ENCODE measurements around the gene BHLHE41.

BHLHE41 gene

GRCh38 chr12:26113853-26114719 lies 10.8 kb downstream of the BHLHE41 start:
- peak overlapping the region; percentile 93 for H3K9ac ChIP-seq (ENCODE audit: low read length)
- WGBS, result 1% methylated on average over 42 of the region's 72 CpGs
- DNase-seq, result peak; percentile 94
- H2AFZ ChIP-seq (ENCODE audit: low read depth, low read length), result peak overlapping the region; percentile 86
- no peak overlapping the region for H3K14ac ChIP-seq (ENCODE audit: low read length in 2 of 2)
- H3K4me1 ChIP-seq (ENCODE audit: control insufficient read depth, insufficient read depth, low read depth, low read length), result peaks cover 6% of the 10 kb centered on the region
- H3K4me3 ChIP-seq (ENCODE audit: insufficient read depth in 1 of 2, low read depth in 1 of 2, low read length in 2 of 2), result peak overlapping the region; percentile 59 to 77
- H3K4ac ChIP-seq (ENCODE audit: low read depth in 1 of 2, low read length in 2 of 2), result peak overlapping the region; percentile 54 to 79
- H2BK15ac ChIP-seq (ENCODE audit: low read depth, poor library complexity, severe bottlenecking), result peak overlapping the region; percentile 97
- H3K4me2 ChIP-seq (ENCODE audit: low read length, poor library complexity, severe bottlenecking), result peak overlapping the region; percentile 94
- H2BK12ac ChIP-seq (ENCODE audit: low read length in 2 of 2), result peak overlapping the region; percentile 78 to 94
- H3K36me3 ChIP-seq (ENCODE audit: control insufficient read depth in 1 of 2, insufficient read depth in 2 of 2, low read depth in 1 of 2, low read length in 2 of 2), result no peaks in the 10 kb centered on the region
- H4K8ac ChIP-seq (ENCODE audit: low read length), result peak overlapping the region; percentile 52
- H3K9me3 ChIP-seq (ENCODE audit: control insufficient read depth, low read length), result no peaks in the 10 kb centered on the region
- H2BK5ac ChIP-seq (ENCODE audit: low read depth, low read length, poor library complexity, severe bottlenecking), result peak overlapping the region; percentile 63
- H3K18ac ChIP-seq (ENCODE audit: low read depth in 1 of 2, low read length in 2 of 2), result peak overlapping the region; percentile 82 to 95
- peak overlapping the region; percentile 86 for H2BK120ac ChIP-seq (ENCODE audit: low read depth, low read length)
- peak overlapping the region in 1 of 2 experiments; percentile 83 for H3K23ac ChIP-seq (ENCODE audit: low read length in 2 of 2)
- no peak overlapping the region for H2AK5ac ChIP-seq (ENCODE audit: low read length, severe bottlenecking)
- no peaks in the 10 kb centered on the region for H3K27me3 ChIP-seq (ENCODE audit: control insufficient read depth in 1 of 2, insufficient read depth in 1 of 2, low read length in 2 of 2)
- peaks cover 1% of the 10 kb centered on the region for H3K79me1 ChIP-seq (replicated peaks; ENCODE audit: low read length, poor library complexity, severe bottlenecking)
- H3K27ac ChIP-seq (ENCODE audit: low read length, poor library complexity, severe bottlenecking), result peak overlapping the region; percentile 81
- H4K91ac ChIP-seq (ENCODE audit: low read length), result peak overlapping the region; percentile 25

GRCh38 chr12:26113181-26113654 lies 11.6 kb downstream of the BHLHE41 start:
- no peak overlapping the region for H2BK5ac ChIP-seq (ENCODE audit: low read depth, low read length, poor library complexity, severe bottlenecking)
- WGBS, result 4% methylated on average over 6 of the region's 6 CpGs
- H3K9me3 ChIP-seq (ENCODE audit: control insufficient read depth, low read length), result no peaks in the 10 kb centered on the region
- peaks cover 1% of the 10 kb centered on the region for H3K79me1 ChIP-seq (replicated peaks; ENCODE audit: low read length, poor library complexity, severe bottlenecking)
- no peak overlapping the region for H2BK15ac ChIP-seq (ENCODE audit: low read depth, poor library complexity, severe bottlenecking)
- peak overlapping the region in 1 of 2 experiments; percentile 74 for H3K4me3 ChIP-seq (ENCODE audit: insufficient read depth in 1 of 2, low read depth in 1 of 2, low read length in 2 of 2)
- no peak overlapping the region for H2AFZ ChIP-seq (ENCODE audit: low read depth, low read length)
- H2BK120ac ChIP-seq (ENCODE audit: low read depth, low read length), result no peak overlapping the region
- H2BK12ac ChIP-seq (ENCODE audit: low read length in 2 of 2), result peak overlapping the region in 1 of 2 experiments; percentile 10
- peak; percentile 35 for DNase-seq
- H3K4ac ChIP-seq (ENCODE audit: low read depth in 1 of 2, low read length in 2 of 2), result no peak overlapping the region
- no peak overlapping the region for H4K8ac ChIP-seq (ENCODE audit: low read length)
- H3K23ac ChIP-seq (ENCODE audit: low read length in 2 of 2), result no peak overlapping the region
- H4K91ac ChIP-seq (ENCODE audit: low read length), result no peak overlapping the region
- peak overlapping the region; percentile 55 for H3K4me2 ChIP-seq (ENCODE audit: low read length, poor library complexity, severe bottlenecking)
- H3K27me3 ChIP-seq (ENCODE audit: control insufficient read depth in 1 of 2, insufficient read depth in 1 of 2, low read length in 2 of 2), result no peaks in the 10 kb centered on the region
- H3K36me3 ChIP-seq (ENCODE audit: control insufficient read depth in 1 of 2, insufficient read depth in 2 of 2, low read depth in 1 of 2, low read length in 2 of 2), result no peaks in the 10 kb centered on the region
- H3K9ac ChIP-seq (ENCODE audit: low read length), result peak overlapping the region; percentile 93
- no peak overlapping the region for H3K14ac ChIP-seq (ENCODE audit: low read length in 2 of 2)
- H3K18ac ChIP-seq (ENCODE audit: low read depth in 1 of 2, low read length in 2 of 2), result no peak overlapping the region
- peaks cover 6% of the 10 kb centered on the region for H3K4me1 ChIP-seq (ENCODE audit: control insufficient read depth, insufficient read depth, low read depth, low read length)
- H2AK5ac ChIP-seq (ENCODE audit: low read length, severe bottlenecking), result no peak overlapping the region
- H3K27ac ChIP-seq (ENCODE audit: low read length, poor library complexity, severe bottlenecking), result no peak overlapping the region

- H3K4ac ChIP-seq (ENCODE audit: low read depth in 1 of 2, low read length in 2 of 2), result no peak overlapping the region
- no peak overlapping the region for H2AK5ac ChIP-seq (ENCODE audit: low read length, severe bottlenecking)
- no peaks in the 10 kb centered on the region for H3K9me3 ChIP-seq (ENCODE audit: control insufficient read depth, low read length)
- no peak overlapping the region for H3K18ac ChIP-seq (ENCODE audit: low read depth in 1 of 2, low read length in 2 of 2)
- H3K4me1 ChIP-seq (ENCODE audit: control insufficient read depth, insufficient read depth, low read depth, low read length), result peaks cover 6% of the 10 kb centered on the region
- no peaks in the 10 kb centered on the region for H3K27me3 ChIP-seq (ENCODE audit: control insufficient read depth in 1 of 2, insufficient read depth in 1 of 2, low read length in 2 of 2)
- H2BK120ac ChIP-seq (ENCODE audit: low read depth, low read length), result no peak overlapping the region
- peak overlapping the region; percentile 55 for H3K4me2 ChIP-seq (ENCODE audit: low read length, poor library complexity, severe bottlenecking)
- peak overlapping the region; percentile 10 for H3K27ac ChIP-seq (ENCODE audit: low read length, poor library complexity, severe bottlenecking)
- no peak overlapping the region for H2BK5ac ChIP-seq (ENCODE audit: low read depth, low read length, poor library complexity, severe bottlenecking)
- no peak overlapping the region for H3K4me3 ChIP-seq (ENCODE audit: insufficient read depth in 1 of 2, low read depth in 1 of 2, low read length in 2 of 2)
- H2BK12ac ChIP-seq (ENCODE audit: low read length in 2 of 2), result no peak overlapping the region
- H4K91ac ChIP-seq (ENCODE audit: low read length), result no peak overlapping the region
- H3K23ac ChIP-seq (ENCODE audit: low read length in 2 of 2), result no peak overlapping the region
- H3K79me1 ChIP-seq (replicated peaks; ENCODE audit: low read length, poor library complexity, severe bottlenecking), result peaks cover 1% of the 10 kb centered on the region
- WGBS, result 15% methylated on average over 6 of the region's 8 CpGs
- H3K9ac ChIP-seq (ENCODE audit: low read length), result no peak overlapping the region
- peak; percentile 67 for DNase-seq
- H4K8ac ChIP-seq (ENCODE audit: low read length), result no peak overlapping the region
- no peaks in the 10 kb centered on the region for H3K36me3 ChIP-seq (ENCODE audit: control insufficient read depth in 1 of 2, insufficient read depth in 2 of 2, low read depth in 1 of 2, low read length in 2 of 2)
- no peak overlapping the region for H2BK15ac ChIP-seq (ENCODE audit: low read depth, poor library complexity, severe bottlenecking)
- H2AFZ ChIP-seq (ENCODE audit: low read depth, low read length), result no peak overlapping the region
- H3K14ac ChIP-seq (ENCODE audit: low read length in 2 of 2), result no peak overlapping the region
These were observed 12.1 kb downstream of the BHLHE41 start for GRCh38 chr12:26112703-26113147.

GRCh38 chr12:26112232-26112631 lies 12.6 kb downstream of the BHLHE41 start:
- no peaks in the 10 kb centered on the region for H3K9me3 ChIP-seq (ENCODE audit: control insufficient read depth, low read length)
- H2BK5ac ChIP-seq (ENCODE audit: low read depth, low read length, poor library complexity, severe bottlenecking), result no peak overlapping the region
- DNase-seq, result no peak
- no peak overlapping the region for H2BK15ac ChIP-seq (ENCODE audit: low read depth, poor library complexity, severe bottlenecking)
- no peak overlapping the region for H3K27ac ChIP-seq (ENCODE audit: low read length, poor library complexity, severe bottlenecking)
- no peaks in the 10 kb centered on the region for H3K27me3 ChIP-seq (ENCODE audit: control insufficient read depth in 1 of 2, insufficient read depth in 1 of 2, low read length in 2 of 2)
- no peak overlapping the region for H3K9ac ChIP-seq (ENCODE audit: low read length)
- WGBS, result 94% methylated on average over 3 of the region's 6 CpGs
- H2AK5ac ChIP-seq (ENCODE audit: low read length, severe bottlenecking), result no peak overlapping the region
- no peak overlapping the region for H4K91ac ChIP-seq (ENCODE audit: low read length)
- H2AFZ ChIP-seq (ENCODE audit: low read depth, low read length), result no peak overlapping the region
- peaks cover 6% of the 10 kb centered on the region for H3K4me1 ChIP-seq (ENCODE audit: control insufficient read depth, insufficient read depth, low read depth, low read length)
- H4K8ac ChIP-seq (ENCODE audit: low read length), result no peak overlapping the region
- H3K4me3 ChIP-seq (ENCODE audit: insufficient read depth in 1 of 2, low read depth in 1 of 2, low read length in 2 of 2), result no peak overlapping the region
- no peak overlapping the region for H2BK12ac ChIP-seq (ENCODE audit: low read length in 2 of 2)
- H2BK120ac ChIP-seq (ENCODE audit: low read depth, low read length), result no peak overlapping the region
- no peak overlapping the region for H3K4ac ChIP-seq (ENCODE audit: low read depth in 1 of 2, low read length in 2 of 2)
- no peaks in the 10 kb centered on the region for H3K36me3 ChIP-seq (ENCODE audit: control insufficient read depth in 1 of 2, insufficient read depth in 2 of 2, low read depth in 1 of 2, low read length in 2 of 2)
- H3K18ac ChIP-seq (ENCODE audit: low read depth in 1 of 2, low read length in 2 of 2), result no peak overlapping the region
- H3K14ac ChIP-seq (ENCODE audit: low read length in 2 of 2), result no peak overlapping the region
- peaks cover 1% of the 10 kb centered on the region for H3K79me1 ChIP-seq (replicated peaks; ENCODE audit: low read length, poor library complexity, severe bottlenecking)
- H3K23ac ChIP-seq (ENCODE audit: low read length in 2 of 2), result no peak overlapping the region
- H3K4me2 ChIP-seq (ENCODE audit: low read length, poor library complexity, severe bottlenecking), result no peak overlapping the region
